ENCODE measurements around the gene MORN1.

MORN1 gene

DNA sequence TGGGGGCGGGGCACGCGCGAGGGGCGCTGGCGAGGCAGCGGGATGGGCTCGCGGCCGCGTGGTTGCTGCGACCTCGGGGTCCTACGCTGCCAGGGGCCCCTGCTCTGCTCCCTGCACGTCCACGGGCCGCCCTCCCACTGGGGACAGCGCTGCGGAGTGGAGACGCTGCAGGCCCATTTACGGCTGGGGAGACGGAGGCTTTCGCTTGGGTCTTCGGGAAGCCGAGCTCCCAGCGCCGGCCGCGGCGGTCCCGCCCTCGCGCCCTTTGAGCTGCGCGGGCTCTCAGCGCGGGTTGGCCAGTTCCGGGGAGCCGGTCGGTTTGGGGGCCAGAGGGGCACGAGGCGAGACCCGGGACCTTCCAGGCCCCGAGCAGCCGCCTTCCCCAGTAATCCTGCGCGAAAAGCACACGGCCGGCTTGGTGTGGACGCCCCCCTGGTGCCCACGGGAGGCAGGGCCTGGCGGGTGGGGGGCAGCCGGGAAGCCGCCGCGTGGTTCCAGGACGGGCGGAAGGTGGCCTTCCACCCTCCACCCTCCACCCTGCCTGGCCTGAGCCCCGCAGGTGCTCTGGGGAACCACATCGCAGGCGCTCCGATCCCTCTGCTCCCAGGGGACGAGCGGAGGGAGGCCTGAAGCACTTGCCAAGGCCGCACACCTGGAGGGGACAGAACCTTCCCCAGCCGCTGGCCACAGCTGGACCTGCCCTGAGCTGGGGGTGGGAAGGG, 21.6 kb upstream of the MORN1 start:
- no peaks in the 10 kb centered on the region for H4K20me1 ChIP-seq (ENCODE audit: low read depth, low read length)
- no peak overlapping the region for H2AFZ ChIP-seq (ENCODE audit: low read depth, low read length, severe bottlenecking)
- H3K4me2 ChIP-seq (ENCODE audit: low read depth, low read length, poor library complexity, severe bottlenecking): peak overlapping the region; percentile 69
- peak overlapping the region; percentile 70 for H3K27ac ChIP-seq (ENCODE audit: low read depth, low read length)
- H3K9ac ChIP-seq (ENCODE audit: low read length): peak overlapping the region; percentile 79
- H3K27me3 ChIP-seq (ENCODE audit: low read length): no peaks in the 10 kb centered on the region
- no peaks in the 10 kb centered on the region for H3F3A ChIP-seq (ENCODE audit: insufficient read depth)
- H3K79me2 ChIP-seq (ENCODE audit: insufficient read depth, low read length): no peaks in the 10 kb centered on the region
- TF ChIP-seq EZH2phosphoT487 (conservative IDR thresholded peaks at IDR 0.05; ENCODE audit: low read length) (no peak), CTCF (IDR thresholded peaks at IDR 0.05; ENCODE audit: insufficient read depth, low read length, poor library complexity, severe bottlenecking) (no peak)
- H3K36me3 ChIP-seq (ENCODE audit: low read length): no peaks in the 10 kb centered on the region
- no peaks in the 10 kb centered on the region for H3K9me2 ChIP-seq (replicated peaks; ENCODE audit: insufficient read depth, low read length)
- peak overlapping the region; percentile 57 for H3K4me3 ChIP-seq (ENCODE audit: insufficient read depth, low read length, poor library complexity, severe bottlenecking)
- H3K9me3 ChIP-seq (ENCODE audit: insufficient read depth, low read length): no peaks in the 10 kb centered on the region

DNA sequence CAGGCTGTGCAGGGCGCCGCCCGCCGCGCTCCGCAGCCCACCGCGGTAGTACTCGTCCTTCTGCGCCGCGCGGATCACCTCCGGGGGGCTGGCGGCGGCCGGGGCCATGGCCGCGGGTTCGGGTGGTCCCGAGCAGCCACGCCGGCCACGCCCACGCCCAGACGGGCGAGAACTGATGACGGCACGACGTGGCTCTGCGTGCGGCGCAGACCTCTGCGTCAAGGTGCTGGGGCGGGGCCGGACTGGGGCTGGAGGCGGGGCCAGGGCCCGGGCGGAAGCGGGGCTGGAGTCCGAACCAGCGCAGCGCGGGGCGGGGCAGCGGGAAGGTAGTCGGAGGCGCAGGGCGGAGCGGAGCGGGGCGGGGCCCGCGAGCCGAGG, 21.0 kb upstream of the MORN1 start, which contains the start of gene PEX10:
TSS of gene PEX10 (minus strand) at position 170 of the 378 bp plus-strand sequence. CDS start at position 108, 62 bp downstream.
- H3K9ac ChIP-seq (ENCODE audit: low read length): peak within 1 kb of the TSS; percentile 79
- H3K4me2 ChIP-seq (ENCODE audit: low read depth, low read length, poor library complexity, severe bottlenecking): peak within 1 kb of the TSS; percentile 69
- peak within 1 kb of the TSS; percentile 67 for H3K4me3 ChIP-seq (ENCODE audit: insufficient read depth, low read length, poor library complexity, severe bottlenecking)
- H4K20me1 ChIP-seq (ENCODE audit: low read depth, low read length): no peaks in the 10 kb centered on the region
- TF ChIP-seq CTCF (IDR thresholded peaks at IDR 0.05; ENCODE audit: insufficient read depth, low read length, poor library complexity, severe bottlenecking): no peak
- no peak for TF ChIP-seq EZH2phosphoT487 (conservative IDR thresholded peaks at IDR 0.05; ENCODE audit: low read length)
- peak within 1 kb of the TSS; percentile 41 for H2AFZ ChIP-seq (ENCODE audit: low read depth, low read length, severe bottlenecking)
- H3F3A ChIP-seq (ENCODE audit: insufficient read depth): no peaks in the 10 kb centered on the region
- H3K27me3 ChIP-seq (ENCODE audit: low read length): no peaks in the 10 kb centered on the region
- no peaks in the 10 kb centered on the region for H3K79me2 ChIP-seq (ENCODE audit: insufficient read depth, low read length)
- H3K36me3 ChIP-seq (ENCODE audit: low read length): no peaks in the 10 kb centered on the region
- H3K9me3 ChIP-seq (ENCODE audit: insufficient read depth, low read length): no peaks in the 10 kb centered on the region
- H3K27ac ChIP-seq (ENCODE audit: low read depth, low read length): peak within 1 kb of the TSS; percentile 70
- no peaks in the 10 kb centered on the region for H3K9me2 ChIP-seq (replicated peaks; ENCODE audit: insufficient read depth, low read length)

- peak overlapping the region; percentile 79 for H3K9ac ChIP-seq (ENCODE audit: low read length)
- peak overlapping the region; percentile 64 for H3K4me2 ChIP-seq (ENCODE audit: low read depth, low read length, poor library complexity, severe bottlenecking)
- no peaks in the 10 kb centered on the region for H3F3A ChIP-seq (ENCODE audit: insufficient read depth)
- H2AFZ ChIP-seq (ENCODE audit: low read depth, low read length, severe bottlenecking): peak overlapping the region; percentile 41
- H3K4me3 ChIP-seq (ENCODE audit: insufficient read depth, low read length, poor library complexity, severe bottlenecking): peak overlapping the region; percentile 67
- H3K27ac ChIP-seq (ENCODE audit: low read depth, low read length): no peak overlapping the region
- no peaks in the 10 kb centered on the region for H4K20me1 ChIP-seq (ENCODE audit: low read depth, low read length)
- H3K27me3 ChIP-seq (ENCODE audit: low read length): no peaks in the 10 kb centered on the region
- H3K36me3 ChIP-seq (ENCODE audit: low read length): no peaks in the 10 kb centered on the region
- no peaks in the 10 kb centered on the region for H3K9me2 ChIP-seq (replicated peaks; ENCODE audit: insufficient read depth, low read length)
- H3K9me3 ChIP-seq (ENCODE audit: insufficient read depth, low read length): no peaks in the 10 kb centered on the region
- TF ChIP-seq CTCF (IDR thresholded peaks at IDR 0.05; ENCODE audit: insufficient read depth, low read length, poor library complexity, severe bottlenecking) (no peak), EZH2phosphoT487 (conservative IDR thresholded peaks at IDR 0.05; ENCODE audit: low read length) (no peak)
- H3K79me2 ChIP-seq (ENCODE audit: insufficient read depth, low read length): no peaks in the 10 kb centered on the region
Observed at GRCh38 chr1:2411801-2412394, 20.5 kb upstream of the MORN1 start.
